WTC11 (cell line): ENCODE data around the gene PRR18. TPM values are rescaled to one million over a fixed set of nuclear protein-coding genes. Genes with fewer than 3 reads are reported as not detected.
A peak's percentile ranks its signal among the peaks of the same experiment; 100 is the strongest.

Experiments
- ATAC-seq: fragments of 200-7000 bp; cut with Tn5 transposase; 2 replicates; pipeline ENCODE4 v1.10.0; 2021; ENCODE audit warnings: mild to moderate bottlenecking, moderate library complexity
- CTCF ChIA-PET: fragments of 300-600 bp; sonication (Branson Sonifier 250); formaldehyde crosslinking; loops from one replicate; lab custom pipeline; 2021; ENCODE audit warnings: antibody characterized with exemption; lab: Charles Lee
- POLR2A ChIA-PET: fragments of 350-600 bp; sonication (Branson Sonifier 250); formaldehyde crosslinking; loops from one replicate; lab custom pipeline; 2021; ENCODE audit warnings: antibody characterized with exemption; lab: Charles Lee
- DNase-seq: peaks from one replicate; pipeline ENCODE4 v3.0.0; 2021; ENCODE audit warnings: low spot score
- H3K27ac Mint-ChIP-seq: 2 replicates; pipeline ENCODE4 v1.8.0; 2021; ENCODE audit warnings: mixed read lengths
- H3K27me3 Mint-ChIP-seq: 2 replicates; pipeline ENCODE4 v1.8.0; 2021; ENCODE audit warnings: low read depth, mild to moderate bottlenecking, moderate library complexity, mixed read lengths
- H3K36me3 Mint-ChIP-seq: 2 replicates; pipeline ENCODE4 v1.8.0; 2021; ENCODE audit warnings: mixed read lengths
- H3K4me1 Mint-ChIP-seq: 2 replicates; pipeline ENCODE4 v1.8.0; 2022; ENCODE audit warnings: mixed read lengths
- H3K4me3 Mint-ChIP-seq: 2 replicates; pipeline ENCODE4 v1.8.0; 2021; ENCODE audit warnings: mild to moderate bottlenecking, moderate library complexity, mixed read lengths
- H3K9me3 Mint-ChIP-seq: 2 replicates; pipeline ENCODE4 v1.8.0; 2021; ENCODE audit warnings: mixed read lengths
- ATF2 ChIP-seq: sonication (generic); formaldehyde crosslinking; IDR thresholded peaks from 2 replicates; pipeline ENCODE4 v1.8.1; 2022; ENCODE audit warnings: low read depth, missing genetic modification reagents, borderline replicate concordance
- CBFB ChIP-seq: sonication (generic); formaldehyde crosslinking; IDR thresholded peaks from 2 replicates; pipeline ENCODE4 v1.8.1; 2022; ENCODE audit warnings: mild to moderate bottlenecking, low read depth, missing genetic modification reagents
- CTCF ChIP-seq: fragments of 200-600 bp; IDR thresholded peaks from 2 replicates; pipeline ENCODE4 v1.8.0; 2022; ENCODE audit warnings: antibody characterized with exemption
- E2F1 ChIP-seq: sonication (generic); formaldehyde crosslinking; IDR thresholded peaks from 2 replicates; pipeline ENCODE4 v1.8.0; 2022; ENCODE audit warnings: mild to moderate bottlenecking, missing genetic modification reagents
- FOXK1 ChIP-seq: sonication (generic); formaldehyde crosslinking; IDR thresholded peaks from 2 replicates; pipeline ENCODE4 v1.8.0; 2022; ENCODE audit warnings: mild to moderate bottlenecking, moderate library complexity, missing genetic modification reagents
- GRHL2 ChIP-seq: fragments of 250-450 bp; sonication (Bioruptor Pico); IDR thresholded peaks from 2 replicates; pipeline ENCODE4 v1.8.0; 2022; ENCODE audit warnings: mild to moderate bottlenecking, moderate library complexity; ENCODE audit not compliant: insufficient replicate concordance, severe bottlenecking
- JAZF1 ChIP-seq: fragments of 250-450 bp; sonication (Bioruptor Pico); IDR thresholded peaks from 2 replicates; pipeline ENCODE4 v1.9.0; 2021; ENCODE audit warnings: moderate library complexity, mild to moderate bottlenecking, inconsistent platforms
- MLX ChIP-seq: sonication (generic); formaldehyde crosslinking; IDR thresholded peaks from 2 replicates; pipeline ENCODE4 v1.8.1; 2023; ENCODE audit warnings: mild to moderate bottlenecking, missing genetic modification reagents, moderate library complexity
- NFATC4 ChIP-seq: fragments of 250-450 bp; sonication (Bioruptor Pico); IDR thresholded peaks from 2 replicates; pipeline ENCODE4 v1.9.0; 2021; ENCODE audit warnings: mild to moderate bottlenecking
- PRRX2 ChIP-seq: fragments of 250-450 bp; sonication (Bioruptor Pico); IDR thresholded peaks from 2 replicates; pipeline ENCODE4 v1.8.0; 2021; ENCODE audit warnings: mild to moderate bottlenecking
- SMAD3 ChIP-seq: sonication (generic); formaldehyde crosslinking; IDR thresholded peaks from 2 replicates; pipeline ENCODE4 v1.8.0; 2022; ENCODE audit warnings: missing genetic modification reagents, mild to moderate bottlenecking, borderline replicate concordance
- SMAD4 ChIP-seq: sonication (generic); formaldehyde crosslinking; IDR thresholded peaks from 2 replicates; pipeline ENCODE4 v1.8.0; 2022; ENCODE audit warnings: mild to moderate bottlenecking, missing genetic modification reagents
- SP1 ChIP-seq: sonication (generic); formaldehyde crosslinking; conservative IDR thresholded peaks from 2 replicates; pipeline ENCODE4 v1.8.1; 2022; ENCODE audit warnings: missing genetic modification reagents
- TCF7 ChIP-seq: sonication (generic); formaldehyde crosslinking; IDR thresholded peaks from 2 replicates; pipeline ENCODE4 v1.8.0; 2022; ENCODE audit warnings: mild to moderate bottlenecking, low read depth, missing genetic modification reagents, moderate library complexity
- TEAD4 ChIP-seq: sonication (generic); formaldehyde crosslinking; IDR thresholded peaks from 2 replicates; pipeline ENCODE4 v1.8.0; 2022; ENCODE audit warnings: mild to moderate bottlenecking, missing genetic modification reagents
- ZBTB21 ChIP-seq: sonication (generic); formaldehyde crosslinking; IDR thresholded peaks from 2 replicates; pipeline ENCODE4 v1.8.1; 2023; ENCODE audit warnings: mild to moderate bottlenecking, missing genetic modification reagents, borderline replicate concordance
- ZNF138 ChIP-seq: sonication (generic); formaldehyde crosslinking; conservative IDR thresholded peaks from 2 replicates; pipeline ENCODE4 v1.8.1; 2022; ENCODE audit warnings: mild to moderate bottlenecking, moderate library complexity, missing genetic modification reagents
- ZNF219 ChIP-seq: sonication (generic); formaldehyde crosslinking; IDR thresholded peaks from 2 replicates; pipeline ENCODE4 v1.8.0; 2023; ENCODE audit warnings: missing genetic modification reagents, mild to moderate bottlenecking, borderline replicate concordance
- ZNF232 ChIP-seq: sonication (generic); formaldehyde crosslinking; IDR thresholded peaks from 2 replicates; pipeline ENCODE4 v1.8.0; 2022; ENCODE audit warnings: mild to moderate bottlenecking, missing genetic modification reagents
- ZSCAN18 ChIP-seq: fragments of 250-450 bp; sonication (Bioruptor Pico); IDR thresholded peaks from 2 replicates; pipeline ENCODE4 v2.1.2; 2022; ENCODE audit warnings: mild to moderate bottlenecking, moderate library complexity
- total RNA-seq: library from RNA; stranded (reverse); gene quantifications from 3 replicates; pipeline ENCODE4 v1.2.3, GENCODE V29; 2021
- TF ChIP-seq, protein P1 (sequence below): fragments of 250-450 bp; sonication (Bioruptor Pico); IDR thresholded peaks from 2 replicates; pipeline ENCODE4 v1.9.0; 2021; ENCODE audit warnings: mild to moderate bottlenecking
- TF ChIP-seq, protein P2 (sequence below): sonication (generic); formaldehyde crosslinking; IDR thresholded peaks from 2 replicates; pipeline ENCODE4 v1.8.0; 2023; ENCODE audit warnings: missing genetic modification reagents
- TF ChIP-seq, protein P3 (sequence below): sonication (generic); formaldehyde crosslinking; IDR thresholded peaks from 2 replicates; pipeline ENCODE4 v1.8.0; 2022; ENCODE audit warnings: mild to moderate bottlenecking, missing genetic modification reagents
- TF ChIP-seq, protein P4 (sequence below): sonication (generic); formaldehyde crosslinking; IDR thresholded peaks from 2 replicates; pipeline ENCODE4 v1.8.1; 2023; ENCODE audit warnings: mild to moderate bottlenecking, missing genetic modification reagents, moderate library complexity

The PRR18 gene
- total RNA-seq, 1 experiment from 2014 or later: 0.52 TPM

GRCh38 chr6:166342349-166343149 is 34.4 kb upstream of the PRR18 start, which contains the start of gene SFT2D1 (continued):
- no peak for TF ChIP-seq TCF7 (CRISPR knock-in tag)
- no peak for TF ChIP-seq NFATC4 (CRISPR knock-in tag)
- TF ChIP-seq, protein P1, sequence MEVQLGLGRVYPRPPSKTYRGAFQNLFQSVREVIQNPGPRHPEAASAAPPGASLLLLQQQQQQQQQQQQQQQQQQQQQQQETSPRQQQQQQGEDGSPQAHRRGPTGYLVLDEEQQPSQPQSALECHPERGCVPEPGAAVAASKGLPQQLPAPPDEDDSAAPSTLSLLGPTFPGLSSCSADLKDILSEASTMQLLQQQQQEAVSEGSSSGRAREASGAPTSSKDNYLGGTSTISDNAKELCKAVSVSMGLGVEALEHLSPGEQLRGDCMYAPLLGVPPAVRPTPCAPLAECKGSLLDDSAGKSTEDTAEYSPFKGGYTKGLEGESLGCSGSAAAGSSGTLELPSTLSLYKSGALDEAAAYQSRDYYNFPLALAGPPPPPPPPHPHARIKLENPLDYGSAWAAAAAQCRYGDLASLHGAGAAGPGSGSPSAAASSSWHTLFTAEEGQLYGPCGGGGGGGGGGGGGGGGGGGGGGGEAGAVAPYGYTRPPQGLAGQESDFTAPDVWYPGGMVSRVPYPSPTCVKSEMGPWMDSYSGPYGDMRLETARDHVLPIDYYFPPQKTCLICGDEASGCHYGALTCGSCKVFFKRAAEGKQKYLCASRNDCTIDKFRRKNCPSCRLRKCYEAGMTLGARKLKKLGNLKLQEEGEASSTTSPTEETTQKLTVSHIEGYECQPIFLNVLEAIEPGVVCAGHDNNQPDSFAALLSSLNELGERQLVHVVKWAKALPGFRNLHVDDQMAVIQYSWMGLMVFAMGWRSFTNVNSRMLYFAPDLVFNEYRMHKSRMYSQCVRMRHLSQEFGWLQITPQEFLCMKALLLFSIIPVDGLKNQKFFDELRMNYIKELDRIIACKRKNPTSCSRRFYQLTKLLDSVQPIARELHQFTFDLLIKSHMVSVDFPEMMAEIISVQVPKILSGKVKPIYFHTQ: no peak
- no peak for TF ChIP-seq JAZF1 (CRISPR knock-in tag)
- TF ChIP-seq, protein P2, sequence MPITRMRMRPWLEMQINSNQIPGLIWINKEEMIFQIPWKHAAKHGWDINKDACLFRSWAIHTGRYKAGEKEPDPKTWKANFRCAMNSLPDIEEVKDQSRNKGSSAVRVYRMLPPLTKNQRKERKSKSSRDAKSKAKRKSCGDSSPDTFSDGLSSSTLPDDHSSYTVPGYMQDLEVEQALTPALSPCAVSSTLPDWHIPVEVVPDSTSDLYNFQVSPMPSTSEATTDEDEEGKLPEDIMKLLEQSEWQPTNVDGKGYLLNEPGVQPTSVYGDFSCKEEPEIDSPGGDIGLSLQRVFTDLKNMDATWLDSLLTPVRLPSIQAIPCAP: no peak
- TF ChIP-seq CBFB: peak; percentile 46; the same call in 1 of the 2 replicates
- no peak for TF ChIP-seq ZSCAN18

- TF ChIP-seq ZNF138 (CRISPR knock-in tag) (no peak), TEAD4 (CRISPR knock-in tag) (no peak), CTCF (no peak), E2F1 (CRISPR knock-in tag) (no peak), MLX (CRISPR knock-in tag) (no peak), PRRX2 (CRISPR knock-in tag) (no peak), FOXK1 (CRISPR knock-in tag) (no peak), GRHL2 (CRISPR knock-in tag) (no peak), SMAD3 (CRISPR knock-in tag) (no peak), NFATC4 (CRISPR knock-in tag) (no peak), ZBTB21 (CRISPR knock-in tag) (no peak), SP1 (CRISPR knock-in tag) (no peak), ZNF219 (no peak), ATF2 (CRISPR knock-in tag) (no peak), SMAD4 (CRISPR knock-in tag) (no peak), ZNF232 (no peak)
- TF ChIP-seq, protein P3, sequence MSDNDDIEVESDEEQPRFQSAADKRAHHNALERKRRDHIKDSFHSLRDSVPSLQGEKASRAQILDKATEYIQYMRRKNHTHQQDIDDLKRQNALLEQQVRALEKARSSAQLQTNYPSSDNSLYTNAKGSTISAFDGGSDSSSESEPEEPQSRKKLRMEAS (CRISPR knock-in tag): no peak
- TF ChIP-seq, protein P4, sequence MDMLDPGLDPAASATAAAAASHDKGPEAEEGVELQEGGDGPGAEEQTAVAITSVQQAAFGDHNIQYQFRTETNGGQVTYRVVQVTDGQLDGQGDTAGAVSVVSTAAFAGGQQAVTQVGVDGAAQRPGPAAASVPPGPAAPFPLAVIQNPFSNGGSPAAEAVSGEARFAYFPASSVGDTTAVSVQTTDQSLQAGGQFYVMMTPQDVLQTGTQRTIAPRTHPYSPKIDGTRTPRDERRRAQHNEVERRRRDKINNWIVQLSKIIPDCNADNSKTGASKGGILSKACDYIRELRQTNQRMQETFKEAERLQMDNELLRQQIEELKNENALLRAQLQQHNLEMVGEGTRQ: no peak
- H3K27me3 Mint-ChIP-seq: peaks cover 3% of the 10 kb centered on the region; the same call in 1 of the 2 replicates
- ChIA-PET CTCF (interaction anchor here (2.0 to 2.2 kb wide), 2 partner anchors 29 to 39 kb away, joined by 7 to 10 read pairs; no protein-coding TSS in a partner anchor), POLR2A (interaction anchor here (0.7 kb wide), 1 partner anchor 1297 kb away, joined by 4 read pairs; no protein-coding TSS in a partner anchor)
- no peak for DNase-seq
- peak overlapping the region; percentile 84 for H3K4me3 Mint-ChIP-seq
- peaks cover 7% of the 10 kb centered on the region for H3K36me3 Mint-ChIP-seq
- H3K4me1 Mint-ChIP-seq: peaks cover 15% of the 10 kb centered on the region
- no peaks in the 10 kb centered on the region for H3K9me3 Mint-ChIP-seq
- H3K27ac Mint-ChIP-seq: peak overlapping the region; percentile 86
- no peak for ATAC-seq
Measured at GRCh38 chr6:166341977-166342348, 33.8 kb upstream of the PRR18 start.
